Glutamatergic neuron (in vitro differentiated cells): ENCODE data around the gene PRR3. TPM values are rescaled to one million over a fixed set of nuclear protein-coding genes. Genes with fewer than 3 reads are reported as not detected.
"Not testable (repeated sequence)": the region's sequence is repeated elsewhere in the genome, so short reads cannot be mapped to it uniquely, and the experiment has no call there.

Experiments
- DNase-seq: peaks from one replicate; pipeline ENCODE4 v3.0.0; 2022
- H3K27ac Mint-ChIP-seq: one replicate; pipeline ENCODE4 v1.8.0; 2020; ENCODE audit warnings: mild to moderate bottlenecking, mixed read lengths, inconsistent platforms; ENCODE audit not compliant: unreplicated experiment
- H3K27me3 Mint-ChIP-seq: one replicate; pipeline ENCODE4 v1.8.0; 2020; ENCODE audit warnings: mild to moderate bottlenecking, moderate library complexity, mixed read lengths, inconsistent platforms; ENCODE audit not compliant: unreplicated experiment
- H3K36me3 Mint-ChIP-seq: one replicate; pipeline ENCODE4 v1.8.0; 2020; ENCODE audit warnings: mild to moderate bottlenecking, mixed read lengths, inconsistent platforms; ENCODE audit not compliant: unreplicated experiment
- H3K4me1 Mint-ChIP-seq: one replicate; pipeline ENCODE4 v1.8.0; 2020; ENCODE audit warnings: mild to moderate bottlenecking, low read depth, mixed read lengths, inconsistent platforms; ENCODE audit not compliant: unreplicated experiment
- H3K4me3 Mint-ChIP-seq: one replicate; pipeline ENCODE4 v1.8.0; 2020; ENCODE audit warnings: mild to moderate bottlenecking, mixed read lengths, inconsistent platforms; ENCODE audit not compliant: unreplicated experiment
- H3K9me3 Mint-ChIP-seq: one replicate; pipeline ENCODE4 v1.8.0; 2020; ENCODE audit warnings: mild to moderate bottlenecking, moderate library complexity, mixed read lengths, inconsistent platforms; ENCODE audit not compliant: unreplicated experiment
- CTCF ChIP-seq: fragments of 200-600 bp; sonication (generic); IDR thresholded peaks from one replicate; pipeline ENCODE4 v1.5.0; 2021; ENCODE audit not compliant: partially characterized antibody, unreplicated experiment
- total RNA-seq: library from RNA; stranded (reverse); fragmentation: NEBNext Ultra II Directional; extraction: Animal tissue kit (Norgen Biotek cat#: 25700); gene quantifications from one replicate; pipeline ENCODE4 v1.2.1, GENCODE V29; 2021; ENCODE audit not compliant: unreplicated experiment

Gene PRR3
- total RNA-seq, 1 donor from 2014 or later, result 34.7 TPM

GRCh38 chr6:30520522-30520921 lies 36.6 kb upstream of the PRR3 start:
- no peak overlapping the region for H3K27ac Mint-ChIP-seq
- H3K4me3 Mint-ChIP-seq, result no peak overlapping the region
- H3K27me3 Mint-ChIP-seq, result peaks cover 4% of the 10 kb centered on the region
- H3K36me3 Mint-ChIP-seq, result no peaks in the 10 kb centered on the region
- H3K4me1 Mint-ChIP-seq, result no peaks in the 10 kb centered on the region
- no peak for TF ChIP-seq CTCF
- DNase-seq, result no peak
- H3K9me3 Mint-ChIP-seq, result peaks cover 3% of the 10 kb centered on the region

- not testable (repeated sequence) for H3K36me3 Mint-ChIP-seq, H3K27ac Mint-ChIP-seq, H3K27me3 Mint-ChIP-seq, H3K4me3 Mint-ChIP-seq, H3K9me3 Mint-ChIP-seq, H3K4me1 Mint-ChIP-seq, DNase-seq
These were observed 36.0 kb upstream of the PRR3 start for GRCh38 chr6:30521082-30521481.

GRCh38 chr6:30521952-30522351 lies 35.1 kb upstream of the PRR3 start:
- H3K36me3 Mint-ChIP-seq, H3K27ac Mint-ChIP-seq, H3K4me3 Mint-ChIP-seq, H3K27me3 Mint-ChIP-seq, H3K9me3 Mint-ChIP-seq, H3K4me1 Mint-ChIP-seq, DNase-seq: not testable (repeated sequence)

GRCh38 chr6:30526444-30526843 lies 30.7 kb upstream of the PRR3 start:
- not testable (repeated sequence) for H3K27ac Mint-ChIP-seq, H3K27me3 Mint-ChIP-seq, H3K9me3 Mint-ChIP-seq, DNase-seq, H3K4me1 Mint-ChIP-seq, H3K4me3 Mint-ChIP-seq, H3K36me3 Mint-ChIP-seq

GRCh38 chr6:30529349-30529875 lies 27.7 kb upstream of the PRR3 start:
- H3K27me3 Mint-ChIP-seq, H3K4me3 Mint-ChIP-seq, H3K9me3 Mint-ChIP-seq, H3K4me1 Mint-ChIP-seq, H3K36me3 Mint-ChIP-seq, DNase-seq, H3K27ac Mint-ChIP-seq: not testable (repeated sequence)

- Mint-ChIP-seq H3K4me3 (no peak overlapping the region), H3K27ac (no peak overlapping the region), H3K4me1 (peaks cover 6% of the 10 kb centered on the region), H3K9me3 (peaks cover 3% of the 10 kb centered on the region), H3K27me3 (peaks cover 5% of the 10 kb centered on the region), H3K36me3 (peaks cover 5% of the 10 kb centered on the region)
- DNase-seq, result no peak
- no peak for TF ChIP-seq CTCF
These were observed 27.1 kb upstream of the PRR3 start for GRCh38 chr6:30530014-30530413.

- Mint-ChIP-seq H3K9me3 (no peaks in the 10 kb centered on the region), H3K27me3 (peaks cover 2% of the 10 kb centered on the region), H3K4me3 (no peak overlapping the region), H3K4me1 (no peaks in the 10 kb centered on the region), H3K36me3 (no peaks in the 10 kb centered on the region), H3K27ac (no peak overlapping the region)
- no peak for DNase-seq
- no peak for TF ChIP-seq CTCF
These were observed 23.4 kb upstream of the PRR3 start for GRCh38 chr6:30533460-30534294.
